Mucosa of gallbladder (tissue), 1 donor: ENCODE data around the gene GPAT3. TPM values are rescaled to one million over a fixed set of nuclear protein-coding genes. Genes with fewer than 3 reads are reported as not detected.

Source experiments
- DNase-seq: peaks from one replicate; pipeline ENCODE4 v3.0.0-alpha.2; 2020; ENCODE audit warnings: low spot score
- total RNA-seq: library from RNA; stranded (reverse); gene quantifications from one replicate; pipeline ENCODE4 v1.2.1, GENCODE V29; 2021
- donor health status: DM: no; HTN: no; CAD: no.

Gene GPAT3
- total RNA-seq, 1 donor from 2014 or later = 11.2 TPM

DNA sequence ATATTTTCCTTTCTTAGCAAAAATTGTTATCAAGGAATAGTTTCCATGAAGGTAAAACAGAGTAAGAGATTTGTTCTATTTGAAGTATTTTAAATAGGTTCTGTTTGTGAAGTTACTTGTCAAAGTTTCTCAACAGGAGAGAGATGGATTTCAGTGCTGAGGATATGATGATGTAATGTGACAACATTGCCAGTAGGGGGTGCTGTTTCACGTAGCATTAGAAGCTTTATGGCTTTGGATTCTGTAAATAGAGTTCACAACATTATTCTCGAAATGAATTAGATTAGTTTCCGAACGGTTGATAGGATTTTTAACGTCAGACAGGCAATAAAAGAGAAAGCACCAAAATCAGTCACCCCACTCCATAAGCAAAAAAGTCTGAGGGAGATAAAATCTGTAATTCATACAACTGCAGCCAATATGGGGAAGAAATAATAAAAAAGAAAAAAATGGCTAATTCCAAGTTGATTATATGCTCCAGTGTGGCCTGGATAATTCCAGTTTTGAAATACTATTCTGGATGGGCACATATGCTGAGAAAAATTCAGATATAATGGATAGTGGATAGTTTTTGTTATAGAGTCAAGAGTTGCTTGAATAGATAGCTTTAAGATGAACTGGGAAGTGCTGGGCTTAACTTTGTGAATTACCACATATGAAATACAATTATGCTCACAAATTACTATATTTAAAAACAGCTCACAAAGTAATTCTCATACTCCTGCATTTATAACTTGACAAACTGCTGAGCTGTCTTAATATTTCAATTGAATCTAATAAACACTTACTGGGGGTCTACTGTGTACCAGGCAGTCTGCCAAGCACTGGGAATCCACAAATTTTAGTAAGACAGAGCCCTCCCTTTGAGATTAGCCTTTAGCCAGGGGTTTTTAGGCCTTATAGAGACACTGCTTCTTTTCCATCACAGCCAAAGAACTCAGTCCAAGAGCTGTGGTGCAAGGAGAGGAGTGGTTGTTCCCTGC is 109.1 kb downstream of the GPAT3 start:
- no peak for DNase-seq

DNA sequence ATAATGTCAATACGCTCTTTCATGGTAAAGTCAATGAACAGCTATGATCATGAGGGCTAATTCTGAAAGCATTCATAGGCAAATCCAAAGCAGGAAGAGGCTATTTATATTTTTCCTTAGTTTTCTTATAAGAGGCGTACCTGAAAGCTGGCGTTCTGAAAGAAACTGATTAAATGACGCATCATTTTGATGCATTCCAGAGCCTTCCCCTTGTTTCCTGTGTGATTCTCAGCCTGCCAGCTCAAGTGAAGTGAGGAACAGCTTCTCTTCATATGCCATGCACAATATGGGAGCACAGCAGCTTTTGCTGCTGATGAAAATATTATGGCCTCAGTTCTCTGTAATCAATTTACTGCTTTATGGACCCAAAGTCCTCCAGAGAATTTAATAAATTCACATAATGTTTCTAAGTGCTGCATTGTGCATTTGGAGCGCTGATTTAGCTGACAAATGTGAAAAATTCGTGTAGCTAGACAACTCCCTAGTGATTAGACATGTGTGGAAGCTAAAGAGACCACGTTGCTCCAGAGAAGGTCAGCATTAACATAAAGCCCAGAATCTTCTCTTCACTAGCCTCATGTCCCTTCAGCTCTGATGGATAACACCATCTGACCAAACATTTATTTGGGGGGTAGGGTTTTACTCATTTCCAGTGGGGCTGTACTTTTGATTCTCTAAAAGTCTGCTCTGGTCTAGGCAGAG is 110.8 kb downstream of the GPAT3 start:
- no peak for DNase-seq

DNA sequence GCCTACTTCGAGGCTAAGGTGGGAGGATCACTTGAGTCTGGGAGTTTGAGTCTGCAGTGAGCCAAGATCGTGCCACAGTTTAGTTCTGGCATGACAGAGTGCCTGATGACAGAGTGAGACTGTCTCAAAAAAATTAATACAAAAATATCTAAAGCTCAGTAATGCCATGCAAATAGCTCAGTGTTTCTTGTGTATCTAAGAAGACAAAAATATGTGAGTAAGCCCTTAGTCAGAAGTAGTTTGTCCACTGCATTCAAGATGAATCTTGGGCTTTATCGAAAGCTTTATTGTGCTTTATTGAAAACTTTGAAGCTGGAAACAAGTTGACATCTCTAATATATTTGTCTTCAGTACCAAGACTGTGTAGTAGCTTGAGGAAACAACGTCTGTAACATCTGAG is 115.9 kb downstream of the GPAT3 start:
- no peak for DNase-seq

Other genes starting within 250 kb of the GPAT3 start
- 5.9 TPM for gene HPSE, start 201.3 kb upstream of the GPAT3 start, total RNA-seq
- 15.9 TPM for gene HELQ, start 80.3 kb upstream of the GPAT3 start, total RNA-seq
- 27.9 TPM for gene MRPS18C, start 80.0 kb upstream of the GPAT3 start, total RNA-seq
- gene ABRAXAS1, start 51.0 kb upstream of the GPAT3 start, total RNA-seq = 15.5 TPM